Coronary artery (tissue), 2 donors: Measurements from ENCODE around the gene GADD45A.

Experiments
- DNase-seq: peaks from one replicate; pipeline ENCODE4 v3.0.0-alpha.2; 2017; ENCODE audit warnings: low spot score
- H3K27ac ChIP-seq, 2 donors: fragments of 200-600 bp; sonication (generic); one replicate each; pipeline ENCODE4 v1.5.1; 2016 to 2019
- H3K4me3 ChIP-seq: fragments of 200-600 bp; sonication (generic); 2 replicates; pipeline ENCODE4 v1.5.1; 2016; ENCODE audit warnings: mild to moderate bottlenecking, moderate library complexity
- CTCF ChIP-seq: fragments of 200-600 bp; sonication (generic); IDR thresholded peaks from one replicate; pipeline ENCODE4 v1.5.1; 2019; ENCODE audit warnings: antibody characterized with exemption

Gene GADD45A

GRCh38 chr1:67710417-67710816, 25.4 kb downstream of the GADD45A start:
- DNase-seq = no peak
- Histone ChIP-seq H3K4me3 (peak overlapping the region; percentile 22), H3K27ac (peak overlapping the region; percentile 75 to 86)
- TF ChIP-seq CTCF = no peak

- H3K27ac ChIP-seq = peak overlapping the region; percentile 75 to 86
- no peak for TF ChIP-seq CTCF
- DNase-seq = no peak
- H3K4me3 ChIP-seq = no peak overlapping the region
These were observed 26.3 kb downstream of the GADD45A start for GRCh38 chr1:67711158-67711854.

GRCh38 chr1:67711855-67712212, 26.8 kb downstream of the GADD45A start:
- Histone ChIP-seq H3K27ac (peak overlapping the region; percentile 75 to 86), H3K4me3 (no peak overlapping the region)
- no peak for TF ChIP-seq CTCF
- DNase-seq = no peak

- TF ChIP-seq CTCF = no peak
- DNase-seq = no peak
- peak overlapping the region; percentile 4 to 61 for H3K27ac ChIP-seq
These were observed 28.3 kb downstream of the GADD45A start for GRCh38 chr1:67713057-67713846.

GRCh38 chr1:67715819-67716218, 30.8 kb downstream of the GADD45A start:
- no peak overlapping the region for H3K27ac ChIP-seq
- TF ChIP-seq CTCF = no peak
- no peak for DNase-seq

More at GRCh38 chr1:67713057-67713846, 28.3 kb downstream of the GADD45A start:
- no peak overlapping the region for H3K4me3 ChIP-seq

GRCh38 chr1:67716800-67717199, 31.8 kb downstream of the GADD45A start:
- DNase-seq = no peak
- no peak for TF ChIP-seq CTCF
- Histone ChIP-seq H3K4me3 (no peak overlapping the region), H3K27ac (no peak overlapping the region)

More at GRCh38 chr1:67715819-67716218, 30.8 kb downstream of the GADD45A start:
- no peak overlapping the region for H3K4me3 ChIP-seq
